Breast epithelium (tissue), 4 donors: ENCODE measurements around the gene ZBTB45. TPM values are rescaled to one million over a fixed set of nuclear protein-coding genes. Genes with fewer than 3 reads are reported as not detected.

ENCODE experiments used
- DNase-seq, 2 donors: peaks; one replicate each; pipeline ENCODE4 v3.0.0-alpha.2; 2019; ENCODE audit warnings: low spot score in 2 of 2
- H3K27ac ChIP-seq, 2 donors: fragments of 200-600 bp; sonication (generic) in 1 of 2; one replicate each; pipeline ENCODE4 v1.5.1; 2016 to 2019; ENCODE audit warnings: mild to moderate bottlenecking in 1 of 2
- H3K27me3 ChIP-seq, 2 donors: fragments of 200-600 bp; sonication (generic) in 1 of 2; one replicate each; pipeline versions ENCODE4 v1.5.1 to v1.6.0; 2017 to 2019; ENCODE audit warnings: control low read depth in 1 of 2, mild to moderate bottlenecking in 1 of 2
- H3K36me3 ChIP-seq: fragments of 200-600 bp; one replicate; pipeline ENCODE4 v1.5.1; 2019
- H3K4me1 ChIP-seq, 2 donors: fragments of 200-600 bp; sonication (generic); one replicate each; pipeline ENCODE4 v1.5.1; 2016 to 2019; ENCODE audit warnings: control low read depth in 1 of 2
- H3K4me3 ChIP-seq, 3 donors: fragments of 200-600 bp; sonication (generic); 1 replicate in 2 of 3; 2 replicates in 1 of 3; pipeline ENCODE4 v1.5.1; 2016 to 2019; ENCODE audit warnings: mild to moderate bottlenecking in 3 of 3, moderate library complexity in 2 of 3
- H3K9me3 ChIP-seq, 2 donors: fragments of 200-600 bp; sonication (generic) in 1 of 2; one replicate each; pipeline ENCODE4 v1.5.1; 2016 to 2019; ENCODE audit warnings: control low read depth in 1 of 2
- POLR2A ChIP-seq: fragments of 450-650 bp; IDR thresholded peaks from one replicate; pipeline ENCODE4 v1.6.1; 2016; ENCODE audit warnings: antibody characterized with exemption, mild to moderate bottlenecking, moderate library complexity
- POLR2AphosphoS5 ChIP-seq, 3 donors: sonication (generic); formaldehyde crosslinking; IDR thresholded peaks; one replicate each; pipeline ENCODE4 v1.6.1; 2017; ENCODE audit warnings: antibody characterized with exemption in 3 of 3
- intact Hi-C: fragments of 100-400 bp; cut with DNase I; formaldehyde crosslinking; loops from one replicate; pipeline ENCODE4 v1.15.1; 2023; ENCODE audit warnings: low total_unique reads
- total RNA-seq, 3 donors: library from RNA; depleted of rRNA; stranded (reverse); fragments of >200 nt; gene quantifications; one replicate each; pipeline ENCODE4 v1.1.0, GENCODE V29; 2016
- TF ChIP-seq, protein P1 (sequence below), 3 donors: fragments of 450-650 bp; IDR thresholded peaks; one replicate each; pipeline ENCODE4 v1.5.1; 2016 to 2017; ENCODE audit warnings: antibody characterized with exemption in 3 of 3, mild to moderate bottlenecking in 3 of 3, moderate library complexity in 3 of 3

Gene ZBTB45
- total RNA-seq, 3 donors from 2014 or later, result 8.2 to 9.2 (median 8.6) TPM

DNA sequence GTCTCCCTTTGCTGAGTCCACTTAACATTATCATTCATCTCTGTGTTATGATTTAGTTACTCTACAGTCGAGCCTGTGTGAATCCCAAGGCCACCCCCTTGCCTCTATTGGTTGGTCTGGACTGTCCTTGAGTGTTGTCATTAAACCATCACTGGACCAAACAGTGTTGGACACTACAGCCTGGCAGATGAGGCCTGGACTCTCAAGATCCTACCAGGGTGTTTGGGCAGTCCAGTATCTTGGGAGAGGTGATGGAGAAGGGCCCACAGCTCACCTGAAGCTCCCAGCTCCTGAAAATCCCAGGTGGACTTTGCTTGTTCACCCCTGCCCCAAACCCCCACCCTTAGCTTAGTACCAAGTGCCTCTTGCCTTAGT, 31.5 kb upstream of the ZBTB45 start:
- intact Hi-C loops, result no loop called here
- no peak overlapping the region for H3K27ac ChIP-seq
- H3K36me3 ChIP-seq, result peaks cover 23% of the 10 kb centered on the region
- no peak for DNase-seq
- TF ChIP-seq, protein P1, sequence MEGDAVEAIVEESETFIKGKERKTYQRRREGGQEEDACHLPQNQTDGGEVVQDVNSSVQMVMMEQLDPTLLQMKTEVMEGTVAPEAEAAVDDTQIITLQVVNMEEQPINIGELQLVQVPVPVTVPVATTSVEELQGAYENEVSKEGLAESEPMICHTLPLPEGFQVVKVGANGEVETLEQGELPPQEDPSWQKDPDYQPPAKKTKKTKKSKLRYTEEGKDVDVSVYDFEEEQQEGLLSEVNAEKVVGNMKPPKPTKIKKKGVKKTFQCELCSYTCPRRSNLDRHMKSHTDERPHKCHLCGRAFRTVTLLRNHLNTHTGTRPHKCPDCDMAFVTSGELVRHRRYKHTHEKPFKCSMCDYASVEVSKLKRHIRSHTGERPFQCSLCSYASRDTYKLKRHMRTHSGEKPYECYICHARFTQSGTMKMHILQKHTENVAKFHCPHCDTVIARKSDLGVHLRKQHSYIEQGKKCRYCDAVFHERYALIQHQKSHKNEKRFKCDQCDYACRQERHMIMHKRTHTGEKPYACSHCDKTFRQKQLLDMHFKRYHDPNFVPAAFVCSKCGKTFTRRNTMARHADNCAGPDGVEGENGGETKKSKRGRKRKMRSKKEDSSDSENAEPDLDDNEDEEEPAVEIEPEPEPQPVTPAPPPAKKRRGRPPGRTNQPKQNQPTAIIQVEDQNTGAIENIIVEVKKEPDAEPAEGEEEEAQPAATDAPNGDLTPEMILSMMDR (IDR thresholded peaks at IDR 0.05), result no peak
- TF ChIP-seq POLR2A (no peak), POLR2AphosphoS5 (IDR thresholded peaks at IDR 0.05) (no peak)
- no peak overlapping the region for H3K4me3 ChIP-seq
- H3K27me3 ChIP-seq, result no peaks in the 10 kb centered on the region
- no peaks in the 10 kb centered on the region for H3K9me3 ChIP-seq
- peaks cover 9 to 18% of the 10 kb centered on the region in 2 donors for H3K4me1 ChIP-seq

DNA sequence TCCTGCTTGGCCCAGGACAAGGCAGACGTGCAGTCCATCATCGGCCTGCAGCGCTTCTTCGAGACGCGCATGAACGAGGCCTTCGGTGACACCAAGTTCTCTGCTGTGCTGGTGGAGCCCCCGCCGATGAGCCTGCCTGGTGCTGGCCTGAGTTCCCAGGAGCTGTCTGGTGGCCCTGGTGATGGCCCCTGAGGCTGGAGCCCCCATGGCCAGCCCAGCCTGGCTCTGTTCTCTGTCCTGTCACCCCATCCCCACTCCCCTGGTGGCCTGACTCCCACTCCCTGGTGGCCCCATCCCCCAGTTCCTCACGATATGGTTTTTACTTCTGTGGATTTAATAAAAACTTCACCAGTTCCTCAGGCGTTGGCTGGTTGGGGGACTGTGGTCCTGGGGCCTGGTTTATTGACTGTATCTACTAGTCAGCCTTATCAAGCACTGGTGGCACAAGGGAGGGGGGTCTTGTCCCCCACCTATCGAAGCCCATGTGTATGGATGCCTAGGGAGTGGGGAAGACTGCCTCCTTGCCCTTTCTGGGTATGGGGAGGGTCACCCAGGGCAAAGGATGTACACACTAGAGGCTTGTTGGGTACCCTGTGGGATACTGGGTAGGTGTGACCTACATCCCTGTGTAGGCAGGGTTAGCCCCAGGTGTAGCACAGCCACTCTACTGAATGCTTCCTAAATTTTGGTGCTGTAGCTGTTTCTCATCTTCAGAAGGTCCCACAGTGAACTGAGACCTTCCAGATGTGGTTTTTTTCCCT, 30.9 kb upstream of the ZBTB45 start:
- no peaks in the 10 kb centered on the region for H3K27me3 ChIP-seq
- H3K4me3 ChIP-seq, result no peak overlapping the region
- DNase-seq, result no peak
- intact Hi-C loops, result no loop called here
- no peak for TF ChIP-seq POLR2AphosphoS5 (IDR thresholded peaks at IDR 0.05)
- TF ChIP-seq, protein P1 (IDR thresholded peaks at IDR 0.05), result no peak
- TF ChIP-seq POLR2A, result no peak
- no peaks in the 10 kb centered on the region for H3K9me3 ChIP-seq
- peaks cover 14 to 23% of the 10 kb centered on the region in 2 donors for H3K4me1 ChIP-seq
- no peak overlapping the region for H3K27ac ChIP-seq
- H3K36me3 ChIP-seq, result peaks cover 23% of the 10 kb centered on the region

DNA sequence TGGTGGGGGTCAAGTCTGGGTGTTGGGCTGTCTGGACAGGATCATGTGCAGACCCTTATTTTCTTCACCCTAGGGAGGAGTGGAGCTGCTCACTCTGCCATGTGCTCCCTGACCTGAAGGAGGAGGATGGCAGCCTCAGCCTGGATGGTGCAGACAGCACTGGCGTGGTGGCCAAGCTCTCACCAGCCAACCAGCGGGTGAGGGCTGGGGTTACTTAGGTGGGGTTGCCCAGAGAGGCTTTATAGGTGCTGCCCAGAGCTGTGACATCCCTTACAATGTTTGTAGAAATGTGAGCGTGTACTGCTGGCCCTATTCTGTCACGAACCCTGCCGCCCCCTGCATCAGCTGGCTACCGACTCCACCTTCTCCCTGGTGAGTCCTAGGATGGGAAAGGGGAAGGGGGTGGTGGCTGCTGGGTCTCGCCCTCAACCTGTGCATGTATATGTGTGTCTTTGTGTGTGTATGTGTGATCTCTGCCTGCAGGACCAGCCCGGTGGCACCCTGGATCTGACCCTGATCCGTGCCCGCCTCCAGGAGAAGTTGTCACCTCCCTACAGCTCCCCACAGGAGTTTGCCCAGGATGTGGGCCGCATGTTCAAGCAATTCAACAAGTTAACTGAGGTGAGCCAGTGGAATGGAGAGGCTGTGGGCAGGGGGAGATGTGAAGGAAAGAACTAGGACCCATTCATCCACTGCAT, 30.2 kb upstream of the ZBTB45 start:
- no peaks in the 10 kb centered on the region for H3K27me3 ChIP-seq
- peaks cover 23% of the 10 kb centered on the region for H3K36me3 ChIP-seq
- no peak overlapping the region for H3K27ac ChIP-seq
- TF ChIP-seq, protein P1 (IDR thresholded peaks at IDR 0.05), result no peak
- TF ChIP-seq POLR2AphosphoS5 (IDR thresholded peaks at IDR 0.05) (no peak), POLR2A (no peak)
- no peak overlapping the region for H3K4me3 ChIP-seq
- H3K9me3 ChIP-seq, result no peaks in the 10 kb centered on the region
- H3K4me1 ChIP-seq, result peaks cover 16 to 27% of the 10 kb centered on the region in 2 donors
- intact Hi-C loops, result no loop called here
- DNase-seq, result no peak

DNA sequence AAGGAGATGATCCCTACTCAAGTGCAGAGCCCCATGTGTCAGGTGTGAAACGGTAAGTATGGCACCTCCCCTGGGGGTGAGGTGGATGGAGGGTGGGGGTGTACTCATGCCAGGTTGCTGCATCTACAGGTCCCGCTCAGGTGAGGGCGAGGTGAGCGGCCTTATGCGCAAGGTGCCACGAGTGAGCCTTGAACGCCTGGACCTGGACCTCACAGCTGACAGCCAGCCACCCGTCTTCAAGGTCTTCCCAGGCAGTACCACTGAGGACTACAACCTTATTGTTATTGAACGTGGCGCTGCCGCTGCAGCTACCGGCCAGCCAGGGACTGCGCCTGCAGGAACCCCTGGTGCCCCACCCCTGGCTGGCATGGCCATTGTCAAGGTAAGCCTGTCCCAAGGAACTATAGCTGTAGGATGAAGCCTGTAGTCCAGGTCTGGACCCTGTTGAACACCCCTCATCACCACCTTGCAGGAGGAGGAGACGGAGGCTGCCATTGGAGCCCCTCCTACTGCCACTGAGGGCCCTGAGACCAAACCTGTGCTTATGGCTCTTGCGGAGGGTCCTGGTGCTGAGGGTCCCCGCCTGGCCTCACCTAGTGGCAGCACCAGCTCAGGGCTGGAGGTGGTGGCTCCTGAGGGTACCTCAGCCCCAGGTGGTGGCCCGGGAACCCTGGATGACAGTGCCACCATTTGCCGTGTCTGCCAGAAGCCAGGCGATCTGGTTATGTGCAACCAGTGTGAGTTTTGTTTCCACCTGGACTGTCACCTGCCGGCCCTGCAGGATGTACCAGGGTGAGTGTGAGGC, 29.5 kb upstream of the ZBTB45 start:
- Histone ChIP-seq H3K9me3 (no peaks in the 10 kb centered on the region), H3K27me3 (no peaks in the 10 kb centered on the region), H3K36me3 (peaks cover 23% of the 10 kb centered on the region), H3K4me1 (peaks cover 14 to 26% of the 10 kb centered on the region in 2 donors), H3K4me3 (no peak overlapping the region), H3K27ac (no peak overlapping the region)
- no peak for TF ChIP-seq POLR2AphosphoS5 (IDR thresholded peaks at IDR 0.05)
- no peak for TF ChIP-seq POLR2A
- TF ChIP-seq, protein P1 (IDR thresholded peaks at IDR 0.05), result no peak
- intact Hi-C loops, result no loop called here
- DNase-seq, result no peak
